Body of pancreas (tissue), 4 donors: ENCODE data around the gene SFXN1.

Experiments
- POLR2A ChIP-seq, 3 donors: fragments of 450-650 bp; IDR thresholded peaks; one replicate each; pipeline ENCODE4 v1.6.1; 2016; ENCODE audit warnings: antibody characterized with exemption in 3 of 3, mild to moderate bottlenecking in 2 of 3
- TF ChIP-seq, protein P1 (sequence below), 7 experiments: fragments of 450-650 bp in 4 of 7; fragments of 200-600 bp in 3 of 7; sonication (generic) in 3 of 7; IDR thresholded peaks; one replicate each; pipeline ENCODE4 v1.5.1; 2016 to 2019; ENCODE audit warnings: antibody characterized with exemption in 7 of 7

DNA sequence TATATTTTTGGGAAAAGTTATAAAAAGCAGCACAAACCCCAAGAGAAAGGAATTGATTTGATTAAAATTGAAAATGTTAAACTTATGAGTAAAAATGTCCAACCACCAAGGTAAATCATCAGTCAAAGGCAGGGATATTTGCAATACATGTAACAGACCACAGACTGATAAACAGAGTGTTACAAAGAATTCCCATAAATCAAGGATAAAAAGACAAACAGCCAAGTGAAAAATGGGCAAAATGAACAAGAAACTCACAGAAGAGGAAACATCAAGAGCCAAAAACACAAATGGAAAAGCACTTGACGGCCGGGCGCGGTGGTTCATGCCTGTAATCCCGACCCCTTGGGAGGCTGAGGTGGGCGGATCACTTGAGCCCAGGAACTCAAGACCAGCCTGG, 98.2 kb downstream of the SFXN1 start:
- no peak for TF ChIP-seq POLR2A (IDR thresholded peaks at IDR 0.05)
- TF ChIP-seq, protein P1, sequence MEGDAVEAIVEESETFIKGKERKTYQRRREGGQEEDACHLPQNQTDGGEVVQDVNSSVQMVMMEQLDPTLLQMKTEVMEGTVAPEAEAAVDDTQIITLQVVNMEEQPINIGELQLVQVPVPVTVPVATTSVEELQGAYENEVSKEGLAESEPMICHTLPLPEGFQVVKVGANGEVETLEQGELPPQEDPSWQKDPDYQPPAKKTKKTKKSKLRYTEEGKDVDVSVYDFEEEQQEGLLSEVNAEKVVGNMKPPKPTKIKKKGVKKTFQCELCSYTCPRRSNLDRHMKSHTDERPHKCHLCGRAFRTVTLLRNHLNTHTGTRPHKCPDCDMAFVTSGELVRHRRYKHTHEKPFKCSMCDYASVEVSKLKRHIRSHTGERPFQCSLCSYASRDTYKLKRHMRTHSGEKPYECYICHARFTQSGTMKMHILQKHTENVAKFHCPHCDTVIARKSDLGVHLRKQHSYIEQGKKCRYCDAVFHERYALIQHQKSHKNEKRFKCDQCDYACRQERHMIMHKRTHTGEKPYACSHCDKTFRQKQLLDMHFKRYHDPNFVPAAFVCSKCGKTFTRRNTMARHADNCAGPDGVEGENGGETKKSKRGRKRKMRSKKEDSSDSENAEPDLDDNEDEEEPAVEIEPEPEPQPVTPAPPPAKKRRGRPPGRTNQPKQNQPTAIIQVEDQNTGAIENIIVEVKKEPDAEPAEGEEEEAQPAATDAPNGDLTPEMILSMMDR (IDR thresholded peaks at IDR 0.05) = no peak
